Activated CD8-positive, alpha-beta memory T cell treated with anti-CD3 and anti-CD28 coated beads, Interleukin-2, amount 50 U/mL, for 24 hours (primary cell): ENCODE data around the gene NUP98.

Source experiments
- DNase-seq: peaks from one replicate; pipeline ENCODE4 v3.0.0-alpha.2; 2020; ENCODE audit errors: extremely low read depth

Gene NUP98

DNA sequence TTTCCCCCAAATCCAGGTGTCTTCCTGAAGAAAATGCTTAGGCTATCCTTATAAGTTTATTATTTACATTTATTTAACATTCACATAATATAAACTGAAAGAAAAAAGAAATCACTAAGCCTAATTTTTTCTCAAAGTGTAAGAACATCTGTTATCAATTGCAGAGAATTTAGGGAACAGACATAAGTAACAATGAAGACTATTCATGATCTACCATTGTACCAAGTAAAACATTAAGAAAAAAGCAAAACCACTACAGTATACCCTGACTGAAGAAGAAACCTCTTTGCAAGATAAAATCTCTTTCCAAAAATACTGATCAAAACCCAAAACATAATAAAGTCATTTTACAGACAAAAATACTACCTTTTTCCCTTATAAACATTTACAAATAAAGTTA is 60.5 kb downstream of the NUP98 start:
- DNase-seq = no peak

DNA sequence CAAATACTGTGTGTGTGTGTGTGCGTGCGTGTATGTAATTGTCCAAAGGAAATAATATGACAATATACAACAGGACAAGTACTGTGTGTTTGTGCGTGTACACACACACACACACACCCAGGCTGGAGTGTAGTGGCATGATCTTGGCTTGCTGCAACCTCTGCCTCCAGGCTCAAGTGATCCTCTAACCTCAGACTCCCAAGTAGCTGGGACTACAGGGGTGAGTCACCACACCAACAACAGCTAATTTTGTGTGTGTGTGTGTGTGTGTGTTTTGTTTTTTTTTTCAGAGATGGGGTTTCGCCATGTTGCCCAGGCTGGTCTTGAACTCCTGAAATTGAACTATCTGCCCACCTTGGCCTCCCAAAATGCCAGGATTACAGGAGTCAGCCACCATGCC is 61.5 kb downstream of the NUP98 start:
- DNase-seq = no peak

DNA sequence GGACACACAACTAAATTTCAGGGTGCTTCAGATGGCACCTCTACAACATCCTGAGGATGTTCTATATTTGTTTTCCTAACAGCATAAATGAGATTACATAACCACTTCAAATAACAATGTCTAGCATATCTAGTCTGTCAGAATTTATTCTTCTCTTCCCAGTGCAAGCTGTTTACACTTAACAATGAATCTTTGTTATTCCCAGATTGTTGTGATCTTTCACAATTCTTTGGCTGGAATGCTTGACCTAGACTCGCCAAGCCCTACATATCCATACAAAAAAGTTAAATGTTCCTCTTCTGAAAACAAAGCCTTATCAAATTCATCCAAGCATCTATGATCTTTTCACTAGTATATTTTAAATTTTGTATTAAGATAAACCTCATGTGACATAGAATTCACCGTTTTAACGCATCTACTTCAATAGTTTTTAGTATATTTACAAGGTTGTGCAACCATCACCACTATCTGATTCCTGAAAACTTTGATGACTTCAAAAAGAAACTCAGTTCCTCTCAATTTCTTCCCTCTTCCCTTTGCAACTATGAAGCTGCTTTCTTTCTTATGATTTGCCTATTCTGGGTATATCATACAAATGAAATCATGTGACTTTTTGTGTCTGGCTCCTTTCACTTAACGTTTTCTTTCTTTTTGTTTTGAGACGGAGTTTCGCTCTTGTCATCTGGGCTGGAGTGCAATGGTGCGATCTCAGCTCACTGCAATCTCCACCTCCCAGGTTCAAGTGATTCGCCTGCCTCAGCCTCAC is 64.5 kb downstream of the NUP98 start:
- DNase-seq = no peak

DNA sequence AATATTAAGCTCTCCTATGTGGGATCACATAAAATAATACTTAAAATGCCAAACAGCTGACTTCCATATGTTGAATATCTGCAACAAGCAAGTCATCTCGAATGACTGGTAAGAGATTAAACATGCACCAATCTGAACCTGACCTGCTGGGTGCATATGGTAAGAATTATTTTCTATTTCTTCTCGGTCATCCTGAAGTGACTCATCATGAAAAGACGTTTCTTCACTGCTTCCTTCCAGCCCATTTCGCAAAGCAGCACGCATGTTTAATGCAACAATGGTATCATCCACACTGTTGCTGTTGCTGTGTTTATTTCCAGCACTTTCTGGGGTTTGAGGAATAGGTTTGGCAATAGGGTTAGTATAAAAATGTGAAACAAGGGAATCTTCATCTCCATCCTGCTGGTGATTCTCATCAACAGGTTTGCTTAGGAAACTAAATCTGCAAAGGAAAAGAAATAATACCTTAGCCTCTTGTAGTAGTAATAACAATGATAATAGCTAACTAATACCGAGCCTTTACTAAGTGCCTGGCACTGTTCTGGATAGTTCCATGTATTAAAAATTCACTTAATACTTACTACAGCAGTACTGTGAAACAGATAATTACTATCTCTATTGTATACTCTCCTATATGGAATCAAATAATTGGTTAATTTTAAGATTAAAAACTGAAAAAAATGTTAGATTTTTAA is 74.2 kb downstream of the NUP98 start:
- no peak for DNase-seq

DNA sequence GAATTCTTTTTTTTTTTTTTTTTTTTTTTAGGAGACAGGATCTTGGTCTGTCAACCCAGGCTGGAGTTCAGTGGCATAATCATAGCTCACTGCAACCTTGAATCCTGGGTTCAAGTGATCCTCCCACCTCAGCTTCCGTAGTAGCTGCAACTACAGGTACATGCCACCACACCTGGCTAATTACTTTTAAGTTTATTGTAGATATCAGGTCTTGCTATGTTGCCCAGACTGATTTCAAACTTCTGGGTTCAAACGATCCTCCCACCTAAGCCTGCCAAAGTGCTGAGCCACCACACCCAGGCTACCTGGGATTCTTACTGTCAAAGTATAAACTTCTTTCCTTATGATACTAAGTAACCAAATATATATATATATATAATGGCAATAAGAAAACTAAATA is 75.3 kb downstream of the NUP98 start:
- DNase-seq = no peak

DNA sequence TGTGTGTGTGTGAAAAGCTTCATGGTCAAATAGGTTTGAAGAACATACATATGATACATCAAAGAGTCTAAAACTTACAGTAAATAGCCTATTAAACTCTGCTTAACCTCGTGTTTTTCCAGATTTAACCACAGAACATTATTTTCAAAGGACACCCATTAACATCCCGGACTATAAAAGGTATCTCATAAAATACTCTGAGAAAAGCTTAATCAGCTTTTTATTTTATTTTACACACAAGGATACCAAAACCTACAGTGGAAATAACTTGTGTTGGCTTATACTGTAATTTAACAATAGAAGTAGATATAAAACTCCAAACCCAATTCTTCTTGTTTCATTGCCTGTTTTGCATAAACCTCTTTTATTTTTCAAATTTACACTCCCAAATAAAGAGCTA is 76.4 kb downstream of the NUP98 start:
- no peak for DNase-seq

DNA sequence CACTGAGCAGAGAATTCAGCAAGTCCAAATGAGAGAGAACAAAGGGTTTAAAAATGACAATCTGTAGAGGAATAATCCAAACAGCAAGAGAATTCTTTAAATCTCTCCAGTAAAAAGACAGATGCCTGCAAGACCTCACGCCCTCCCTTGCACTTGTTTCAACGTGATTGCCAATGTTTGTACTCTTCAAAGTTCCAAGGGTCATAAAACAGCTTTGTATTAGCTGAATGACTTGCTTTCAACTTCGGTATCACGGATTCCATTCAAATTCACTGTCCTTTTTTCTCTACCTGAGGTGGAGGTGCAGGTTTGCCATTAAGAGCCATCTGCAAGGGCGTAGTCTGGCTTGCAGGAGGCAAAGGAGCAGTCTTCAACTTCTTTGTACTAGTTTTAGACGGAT is 85.1 kb downstream of the NUP98 start:
- DNase-seq = no peak

DNA sequence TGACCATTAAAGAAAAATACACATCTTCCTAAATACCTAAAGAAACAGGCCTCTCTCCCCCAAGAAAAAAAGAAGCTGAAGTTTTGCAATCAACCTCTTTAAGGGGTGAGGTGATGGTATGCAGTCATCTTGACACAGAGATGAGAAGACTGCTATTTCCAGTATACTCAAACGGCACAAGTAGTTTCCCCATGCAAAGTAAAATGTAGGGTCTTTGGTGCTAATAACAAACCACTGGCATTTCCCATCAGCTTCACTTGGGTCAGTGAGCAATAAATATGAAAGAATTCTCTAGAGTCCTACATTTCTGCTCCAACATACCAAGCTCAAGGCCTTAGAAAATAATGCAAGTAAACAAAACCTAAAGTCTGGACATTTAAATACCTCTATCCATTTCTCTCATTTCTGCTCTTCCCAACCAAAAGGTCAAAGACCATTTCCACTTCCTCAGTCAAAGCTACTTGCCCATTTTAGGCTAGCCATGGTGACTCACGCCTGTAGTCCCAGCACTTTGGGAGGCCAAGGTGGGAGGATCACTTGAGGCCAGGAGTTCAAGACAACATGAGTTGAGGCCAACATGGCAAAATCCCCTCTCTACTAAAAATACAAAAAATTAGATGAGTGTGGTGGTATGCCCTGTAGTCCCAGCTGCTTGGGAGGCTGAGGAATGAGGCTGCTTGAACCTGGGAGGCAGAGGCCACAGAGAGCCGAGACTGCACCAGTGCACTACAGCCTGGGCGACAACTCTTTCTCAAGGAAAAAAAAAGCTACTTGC is 86.7 kb downstream of the NUP98 start:
- no peak for DNase-seq

DNA sequence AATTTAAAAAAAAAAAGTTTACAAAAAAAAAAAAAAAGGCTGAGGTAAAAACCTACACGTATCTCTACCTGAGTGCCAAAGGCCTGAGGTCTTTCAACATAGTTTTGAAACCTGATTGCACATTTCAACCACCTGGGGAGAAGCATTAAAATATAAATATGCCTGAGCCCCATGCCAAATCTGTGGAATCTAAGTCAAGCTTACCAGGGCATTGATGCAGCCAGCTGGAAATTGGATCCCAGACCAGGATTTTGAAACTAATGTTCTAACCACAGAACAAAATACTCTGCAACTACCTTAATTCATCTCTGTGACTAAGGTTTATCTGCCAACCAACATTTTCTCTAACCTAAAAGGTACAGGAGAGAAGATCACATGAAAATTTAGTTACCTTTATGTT is 87.4 kb downstream of the NUP98 start:
- DNase-seq = no peak

DNA sequence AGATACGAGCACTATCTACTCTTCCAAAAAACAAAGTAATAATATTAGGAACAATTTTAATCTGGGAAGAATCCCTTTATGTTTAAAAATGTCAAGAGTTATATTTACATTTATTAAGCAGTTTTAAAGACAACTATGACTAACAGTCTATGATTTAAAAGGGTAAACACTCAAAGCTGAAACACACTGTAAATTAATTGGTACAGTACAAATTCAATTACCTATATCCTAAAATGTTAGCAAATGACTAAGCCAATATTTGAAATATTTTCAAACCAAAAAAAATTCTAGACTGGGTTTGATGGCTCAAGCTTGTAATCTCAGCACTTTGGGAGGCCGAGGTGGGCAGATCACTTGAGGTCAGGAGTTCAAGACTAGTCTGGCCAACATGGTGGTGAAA is 90.2 kb downstream of the NUP98 start:
- no peak for DNase-seq

DNA sequence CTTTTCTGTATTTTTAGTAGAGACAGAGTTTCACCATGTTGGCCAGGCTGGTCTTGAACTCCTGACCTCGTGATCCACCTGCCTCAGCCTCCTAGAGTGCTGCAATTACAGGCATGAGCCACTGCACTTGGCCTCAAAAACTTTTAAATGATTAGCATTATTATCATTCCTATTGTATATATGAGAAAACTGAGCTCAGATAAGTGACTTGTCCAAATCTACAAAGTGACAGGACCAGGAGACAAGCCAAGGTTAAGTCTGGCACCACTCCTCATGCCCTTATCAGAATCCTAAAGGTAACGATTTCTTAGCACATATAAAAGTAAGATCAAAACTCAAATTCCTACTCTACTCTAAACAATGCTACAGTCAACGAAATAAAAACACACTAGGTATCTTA is 94.0 kb downstream of the NUP98 start:
- no peak for DNase-seq

DNA sequence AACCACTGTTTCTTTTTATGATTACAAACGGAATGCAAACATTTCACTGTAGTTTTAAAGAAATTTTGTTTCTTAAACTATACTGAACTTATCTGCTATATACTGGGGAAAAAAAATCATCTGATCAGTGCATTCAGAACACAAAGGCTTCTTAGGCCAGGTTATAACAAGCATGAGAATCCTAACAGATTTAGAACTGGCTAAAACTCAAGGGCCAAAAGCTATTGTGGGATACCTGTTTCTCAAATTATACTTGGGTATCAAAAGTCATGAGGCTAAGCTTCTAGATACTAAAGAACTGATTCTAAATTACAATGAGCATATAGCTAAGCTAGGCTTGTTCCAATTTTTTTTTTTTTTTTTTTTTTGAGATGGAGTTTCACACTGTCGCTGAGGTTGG is 96.4 kb downstream of the NUP98 start:
- DNase-seq = no peak

DNA sequence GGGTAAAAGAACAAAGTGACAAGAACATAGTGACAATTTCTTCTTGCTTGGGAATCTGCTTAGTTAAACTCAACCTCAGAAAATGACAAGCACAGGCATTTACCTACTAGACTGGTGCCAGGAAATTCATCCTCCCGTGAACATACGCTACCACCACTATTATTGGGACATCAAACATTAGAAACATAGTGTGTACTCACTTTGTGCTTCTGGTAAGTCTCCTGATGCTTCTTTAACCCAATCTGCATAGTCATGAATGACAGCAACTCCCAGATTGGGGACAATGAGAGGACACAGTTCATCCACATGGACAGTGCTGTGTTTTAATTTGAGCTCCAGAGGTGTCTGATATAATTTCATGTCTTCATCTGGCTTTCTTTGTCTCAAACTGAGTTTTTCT is 96.9 kb downstream of the NUP98 start:
- no peak for DNase-seq

DNA sequence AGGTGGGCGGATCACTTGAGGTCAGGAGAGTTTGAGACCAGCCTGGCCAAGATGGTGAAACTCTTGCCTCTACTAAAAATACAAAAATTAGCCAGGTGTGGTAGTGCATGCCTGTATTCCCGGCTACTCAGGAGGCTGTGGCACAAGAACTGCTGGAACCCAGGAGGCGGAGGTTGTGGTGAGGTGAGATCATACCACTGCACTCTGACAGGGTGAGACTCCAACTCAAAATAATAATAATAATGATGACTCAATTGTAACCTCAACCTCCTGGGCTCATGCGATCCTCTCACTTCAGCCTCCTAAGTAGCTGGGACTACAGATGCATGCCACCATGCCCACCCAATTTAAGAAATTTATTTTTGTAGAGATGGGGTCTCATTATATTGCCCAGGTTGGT is 110.6 kb downstream of the NUP98 start:
- no peak for DNase-seq

DNA sequence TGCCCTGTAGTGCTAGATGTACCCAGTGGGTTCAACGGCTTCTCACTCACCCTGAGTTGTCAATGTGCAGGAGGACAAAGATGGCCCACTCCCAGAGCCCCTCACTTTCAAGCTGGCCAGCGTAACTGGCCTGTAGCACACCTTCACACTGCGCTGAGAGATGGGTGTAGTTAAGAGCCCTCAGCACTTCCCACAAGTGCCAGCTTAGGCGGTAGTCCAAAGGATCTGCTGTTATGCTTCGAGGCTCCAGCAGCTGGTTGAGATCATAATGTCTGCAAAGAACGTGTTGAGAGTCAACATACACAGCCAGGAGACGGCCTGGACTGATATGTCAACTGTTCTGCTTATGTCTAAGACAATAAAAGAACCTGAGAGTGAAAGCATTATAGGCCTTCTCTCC is 111.4 kb downstream of the NUP98 start:
- DNase-seq = no peak

DNA sequence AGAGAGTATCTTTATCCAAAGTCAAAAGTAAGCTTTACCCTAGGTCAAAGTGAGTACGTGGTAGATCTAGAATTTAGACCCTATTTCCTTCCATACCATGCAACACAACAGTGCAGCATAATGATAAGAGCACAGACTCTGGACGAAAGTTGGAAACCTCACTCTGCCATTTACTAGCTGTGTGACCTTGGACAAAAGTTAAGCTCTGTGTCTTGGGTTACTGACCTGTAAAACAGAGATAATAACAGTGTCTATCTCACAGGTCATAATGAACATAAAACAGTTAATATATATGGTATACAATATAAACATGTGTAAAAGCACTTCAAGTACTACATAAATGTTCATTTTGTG is 112.6 kb downstream of the NUP98 start:
- DNase-seq = no peak

DNA sequence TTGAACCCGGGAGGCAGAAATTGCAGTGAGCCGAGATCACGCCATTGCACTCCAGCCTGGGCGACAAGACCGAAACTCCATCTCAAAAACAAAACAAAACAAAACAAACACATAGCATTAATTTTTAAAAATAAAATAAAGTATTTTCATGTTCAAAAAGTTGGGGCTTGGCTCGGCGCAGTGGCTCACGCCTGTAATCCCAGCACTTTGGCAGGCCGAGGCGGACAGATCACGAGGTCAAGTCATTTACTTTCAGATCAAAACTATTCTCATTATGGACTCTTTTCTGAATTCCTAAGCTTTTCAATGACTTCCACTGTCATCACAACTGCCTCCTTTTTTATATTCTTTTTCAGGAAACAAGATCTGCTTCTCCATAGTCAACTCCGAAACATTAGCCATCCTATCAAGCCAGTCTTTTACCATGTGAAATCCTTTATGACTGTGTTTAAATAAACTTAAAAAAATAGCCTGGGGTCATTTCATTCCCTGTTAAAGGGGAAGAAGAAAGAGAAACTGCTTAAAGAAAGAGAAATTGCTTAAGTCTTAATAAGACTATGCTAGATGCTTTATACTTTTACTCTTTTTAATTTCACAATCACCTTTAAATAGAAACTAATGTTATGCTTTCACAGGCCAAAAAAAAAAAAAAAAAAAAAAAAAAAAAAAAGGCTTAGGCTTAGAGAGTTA is 113.1 kb downstream of the NUP98 start:
- no peak for DNase-seq

DNA sequence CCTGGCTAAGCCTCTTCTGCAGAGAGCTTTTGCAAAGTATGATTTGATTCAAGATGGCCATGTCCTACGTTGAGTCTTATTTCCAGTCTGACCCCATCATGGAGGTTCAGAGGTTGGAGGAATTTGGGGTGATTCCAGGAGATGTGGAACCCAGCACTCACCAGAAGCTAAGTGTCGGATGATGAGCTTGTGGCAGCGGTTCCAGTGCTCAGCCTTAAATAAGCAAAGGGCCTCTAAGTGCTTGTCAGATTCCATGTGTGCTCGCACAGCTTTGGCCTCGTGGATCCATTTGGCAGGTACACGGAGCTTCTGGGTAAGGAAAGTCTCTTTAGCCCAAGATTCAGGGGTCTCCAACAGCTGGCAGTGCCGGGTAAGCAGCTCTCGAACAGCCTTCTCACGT is 114.3 kb downstream of the NUP98 start:
- DNase-seq = no peak

DNA sequence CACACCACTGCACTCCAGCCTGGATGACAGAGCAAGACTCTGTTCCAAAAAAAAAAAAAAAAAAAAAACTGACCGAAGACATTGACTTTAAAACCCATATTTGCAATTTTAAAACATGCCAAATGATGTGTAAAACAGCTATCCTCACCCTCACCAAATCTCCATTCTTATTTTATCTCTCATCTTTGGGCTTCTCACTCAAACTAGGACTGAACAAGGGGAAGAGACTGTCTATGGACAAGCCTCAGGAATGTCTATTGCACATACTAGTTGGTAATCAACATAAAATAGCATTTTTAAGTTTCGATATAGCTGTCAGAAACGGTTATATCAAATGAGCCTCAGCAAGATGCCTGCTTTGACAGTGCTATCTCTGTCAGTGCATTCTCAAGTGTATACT is 118.3 kb downstream of the NUP98 start:
- no peak for DNase-seq

DNA sequence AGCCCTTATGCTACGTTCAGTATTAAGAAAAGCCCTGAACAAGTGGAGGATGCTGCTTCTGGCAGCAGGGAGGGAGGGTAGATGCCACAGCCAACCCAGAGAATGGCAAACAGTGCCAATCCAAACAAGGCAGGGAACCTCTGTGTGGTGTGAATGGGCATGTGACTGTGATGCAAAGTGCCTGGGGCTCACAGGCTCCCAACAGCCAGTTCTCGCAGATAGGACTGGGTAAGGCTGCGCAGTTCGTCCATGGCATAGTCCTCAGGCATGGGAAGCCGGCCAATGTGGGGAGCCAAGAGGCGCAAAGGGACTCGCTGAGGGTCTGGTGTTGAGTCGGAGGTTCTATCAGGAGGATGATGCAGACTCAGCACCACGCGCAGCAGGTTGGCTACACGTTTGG is 121.4 kb downstream of the NUP98 start:
- no peak for DNase-seq

DNA sequence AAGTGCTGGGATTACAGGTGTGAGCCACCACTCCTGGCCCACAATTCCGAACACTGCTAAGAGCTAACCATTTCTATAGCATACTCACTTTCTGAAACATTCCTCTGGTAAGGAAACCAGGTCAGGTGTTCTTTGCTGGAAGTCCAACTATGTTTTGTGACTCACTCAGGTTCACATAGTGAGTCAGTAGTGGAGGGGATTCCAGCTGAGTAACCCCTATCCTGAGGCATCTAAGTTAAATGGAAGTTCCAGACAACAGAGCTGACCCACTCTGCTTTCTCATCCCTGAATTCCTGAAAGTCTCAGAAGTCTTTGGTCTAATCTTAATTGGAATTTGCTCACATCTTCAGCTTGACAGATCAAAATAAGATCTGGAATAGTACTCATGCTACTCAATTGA is 123.2 kb downstream of the NUP98 start:
- DNase-seq = no peak
